ENCODE results near the gene RAB4B. TPM values are rescaled to one million over a fixed set of nuclear protein-coding genes. Genes with fewer than 3 reads are reported as not detected.

Gene RAB4B
- total RNA-seq, 1 experiment from 2014 or later = 29.7 TPM

DNA sequence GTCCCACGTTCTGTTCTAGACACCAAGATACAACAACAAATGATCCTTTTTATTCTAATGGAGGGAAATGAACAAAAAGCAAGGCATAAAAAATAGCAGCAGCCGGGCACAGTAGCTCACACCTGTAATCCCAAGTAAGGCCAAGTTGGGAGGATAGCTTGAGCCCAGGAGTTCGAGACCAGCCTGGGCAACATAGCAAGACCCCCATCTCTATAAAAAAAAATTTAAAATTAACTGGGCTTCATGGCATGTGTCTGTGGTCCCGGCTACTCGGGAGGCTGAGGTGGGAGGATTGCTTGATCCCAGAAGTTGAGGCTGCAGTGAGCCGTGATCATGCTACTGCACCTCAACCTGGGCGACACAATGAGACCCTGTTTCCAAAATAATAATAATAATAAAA, 1.7 kb upstream of the RAB4B start (continued):
- TF ChIP-seq, protein P1, sequence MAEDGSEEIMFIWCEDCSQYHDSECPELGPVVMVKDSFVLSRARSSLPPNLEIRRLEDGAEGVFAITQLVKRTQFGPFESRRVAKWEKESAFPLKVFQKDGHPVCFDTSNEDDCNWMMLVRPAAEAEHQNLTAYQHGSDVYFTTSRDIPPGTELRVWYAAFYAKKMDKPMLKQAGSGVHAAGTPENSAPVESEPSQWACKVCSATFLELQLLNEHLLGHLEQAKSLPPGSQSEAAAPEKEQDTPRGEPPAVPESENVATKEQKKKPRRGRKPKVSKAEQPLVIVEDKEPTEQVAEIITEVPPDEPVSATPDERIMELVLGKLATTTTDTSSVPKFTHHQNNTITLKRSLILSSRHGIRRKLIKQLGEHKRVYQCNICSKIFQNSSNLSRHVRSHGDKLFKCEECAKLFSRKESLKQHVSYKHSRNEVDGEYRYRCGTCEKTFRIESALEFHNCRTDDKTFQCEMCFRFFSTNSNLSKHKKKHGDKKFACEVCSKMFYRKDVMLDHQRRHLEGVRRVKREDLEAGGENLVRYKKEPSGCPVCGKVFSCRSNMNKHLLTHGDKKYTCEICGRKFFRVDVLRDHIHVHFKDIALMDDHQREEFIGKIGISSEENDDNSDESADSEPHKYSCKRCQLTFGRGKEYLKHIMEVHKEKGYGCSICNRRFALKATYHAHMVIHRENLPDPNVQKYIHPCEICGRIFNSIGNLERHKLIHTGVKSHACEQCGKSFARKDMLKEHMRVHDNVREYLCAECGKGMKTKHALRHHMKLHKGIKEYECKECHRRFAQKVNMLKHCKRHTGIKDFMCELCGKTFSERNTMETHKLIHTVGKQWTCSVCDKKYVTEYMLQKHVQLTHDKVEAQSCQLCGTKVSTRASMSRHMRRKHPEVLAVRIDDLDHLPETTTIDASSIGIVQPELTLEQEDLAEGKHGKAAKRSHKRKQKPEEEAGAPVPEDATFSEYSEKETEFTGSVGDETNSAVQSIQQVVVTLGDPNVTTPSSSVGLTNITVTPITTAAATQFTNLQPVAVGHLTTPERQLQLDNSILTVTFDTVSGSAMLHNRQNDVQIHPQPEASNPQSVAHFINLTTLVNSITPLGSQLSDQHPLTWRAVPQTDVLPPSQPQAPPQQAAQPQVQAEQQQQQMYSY (CRISPR knock-in tag; IDR thresholded peaks at IDR 0.05) = no peak
- TF ChIP-seq CTCF (IDR thresholded peaks at IDR 0.05) (no peak), SMAD4 (CRISPR knock-in tag; IDR thresholded peaks at IDR 0.05) (no peak), SMAD3 (CRISPR knock-in tag; IDR thresholded peaks at IDR 0.05; ENCODE audit: borderline replicate concordance) (no peak), CREM (CRISPR knock-in tag; IDR thresholded peaks at IDR 0.05) (no peak), PREB (CRISPR knock-in tag; IDR thresholded peaks at IDR 0.05; ENCODE audit: borderline replicate concordance) (no peak), NR3C1 (CRISPR knock-in tag; conservative IDR thresholded peaks at IDR 0.05; ENCODE audit: low read depth) (no peak), ATF1 (CRISPR knock-in tag; IDR thresholded peaks at IDR 0.05) (no peak), E2F4 (CRISPR knock-in tag; IDR thresholded peaks at IDR 0.05; ENCODE audit: borderline replicate concordance, low read depth) (no peak)
- TF ChIP-seq, protein P2, sequence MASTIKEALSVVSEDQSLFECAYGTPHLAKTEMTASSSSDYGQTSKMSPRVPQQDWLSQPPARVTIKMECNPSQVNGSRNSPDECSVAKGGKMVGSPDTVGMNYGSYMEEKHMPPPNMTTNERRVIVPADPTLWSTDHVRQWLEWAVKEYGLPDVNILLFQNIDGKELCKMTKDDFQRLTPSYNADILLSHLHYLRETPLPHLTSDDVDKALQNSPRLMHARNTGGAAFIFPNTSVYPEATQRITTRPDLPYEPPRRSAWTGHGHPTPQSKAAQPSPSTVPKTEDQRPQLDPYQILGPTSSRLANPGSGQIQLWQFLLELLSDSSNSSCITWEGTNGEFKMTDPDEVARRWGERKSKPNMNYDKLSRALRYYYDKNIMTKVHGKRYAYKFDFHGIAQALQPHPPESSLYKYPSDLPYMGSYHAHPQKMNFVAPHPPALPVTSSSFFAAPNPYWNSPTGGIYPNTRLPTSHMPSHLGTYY (CRISPR knock-in tag; IDR thresholded peaks at IDR 0.05) = no peak

DNA sequence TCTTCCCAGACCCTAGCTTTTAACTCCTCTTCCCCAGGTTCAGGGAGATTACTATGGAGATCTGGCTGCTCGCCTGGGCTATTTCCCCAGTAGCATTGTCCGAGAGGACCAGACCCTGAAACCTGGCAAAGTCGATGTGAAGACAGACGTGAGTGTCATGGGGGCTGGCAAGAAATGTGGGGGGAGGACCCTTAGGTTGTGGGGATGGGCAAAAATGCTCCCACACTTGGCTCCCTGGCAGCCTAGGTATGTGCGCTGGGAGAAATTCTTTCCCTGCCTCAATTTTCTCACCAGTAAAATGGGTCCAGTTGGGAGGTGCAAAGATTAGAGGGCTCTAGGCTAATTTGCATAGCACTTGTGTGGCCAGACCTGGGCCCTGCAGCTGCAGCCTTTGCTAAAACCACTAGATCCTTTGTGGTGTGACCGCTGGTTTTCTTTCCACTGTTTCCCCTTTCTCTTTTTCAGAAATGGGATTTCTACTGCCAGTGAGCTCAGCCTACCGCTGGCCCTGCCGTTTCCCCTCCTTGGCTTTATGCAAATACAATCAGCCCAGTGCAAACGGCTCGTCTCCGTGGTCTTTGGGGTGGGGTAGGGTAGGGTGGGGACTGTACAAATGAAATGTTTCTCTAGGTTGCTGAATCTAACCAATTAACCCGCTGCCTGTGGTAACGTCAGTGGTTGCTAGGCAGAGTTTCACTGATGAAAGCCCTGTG, 959 bp upstream of the RAB4B start:
- CTCF ChIA-PET = interaction anchor here (0.7 to 4.7 kb wide), 19 partner anchors 17 to 545 kb away, joined by 3 to 76 read pairs (median 4); partner anchors contain the start of genes COQ8B, EGLN2 and ITPKC
- H3K9me3 Mint-ChIP-seq = peaks cover under 1% of the 10 kb centered on the region

More for the DNA sequence above, 959 bp upstream of the RAB4B start:
- Mint-ChIP-seq H3K27ac (peak overlapping the region; percentile 97), H3K4me3 (peak overlapping the region; percentile 76), H3K36me3 (0 out of 2 replicates have a peak, but pooled peaks cover 1% of the 10 kb centered on the region), H3K27me3 (ENCODE audit: low read depth) (no peaks in the 10 kb centered on the region), H3K4me1 (peaks cover 27% of the 10 kb centered on the region)
- DNase-seq (ENCODE audit: low spot score) (peak; percentile 91), ATAC-seq (peak; percentile 45)
- POLR2A ChIA-PET = interaction anchor here (0.5 to 3.2 kb wide), 17 partner anchors 9 to 587 kb away, joined by 3 to 48 read pairs (median 5); partner anchors contain the start of genes ACTMAP, B9D2, COQ8B and EGLN2
- TF ChIP-seq EMX1 (CRISPR knock-in tag; IDR thresholded peaks at IDR 0.05) (no peak), GTF2I (CRISPR knock-in tag; conservative IDR thresholded peaks at IDR 0.05) (peak; percentile 99), NFYB (CRISPR knock-in tag; conservative IDR thresholded peaks at IDR 0.05; ENCODE audit: low read depth) (0 out of 2 replicates have a peak, but pooled peaks have one; percentile 30), CREM (CRISPR knock-in tag; IDR thresholded peaks at IDR 0.05) (0 out of 2 replicates have a peak, but pooled peaks have one; percentile 78)
- TF ChIP-seq, protein P3, sequence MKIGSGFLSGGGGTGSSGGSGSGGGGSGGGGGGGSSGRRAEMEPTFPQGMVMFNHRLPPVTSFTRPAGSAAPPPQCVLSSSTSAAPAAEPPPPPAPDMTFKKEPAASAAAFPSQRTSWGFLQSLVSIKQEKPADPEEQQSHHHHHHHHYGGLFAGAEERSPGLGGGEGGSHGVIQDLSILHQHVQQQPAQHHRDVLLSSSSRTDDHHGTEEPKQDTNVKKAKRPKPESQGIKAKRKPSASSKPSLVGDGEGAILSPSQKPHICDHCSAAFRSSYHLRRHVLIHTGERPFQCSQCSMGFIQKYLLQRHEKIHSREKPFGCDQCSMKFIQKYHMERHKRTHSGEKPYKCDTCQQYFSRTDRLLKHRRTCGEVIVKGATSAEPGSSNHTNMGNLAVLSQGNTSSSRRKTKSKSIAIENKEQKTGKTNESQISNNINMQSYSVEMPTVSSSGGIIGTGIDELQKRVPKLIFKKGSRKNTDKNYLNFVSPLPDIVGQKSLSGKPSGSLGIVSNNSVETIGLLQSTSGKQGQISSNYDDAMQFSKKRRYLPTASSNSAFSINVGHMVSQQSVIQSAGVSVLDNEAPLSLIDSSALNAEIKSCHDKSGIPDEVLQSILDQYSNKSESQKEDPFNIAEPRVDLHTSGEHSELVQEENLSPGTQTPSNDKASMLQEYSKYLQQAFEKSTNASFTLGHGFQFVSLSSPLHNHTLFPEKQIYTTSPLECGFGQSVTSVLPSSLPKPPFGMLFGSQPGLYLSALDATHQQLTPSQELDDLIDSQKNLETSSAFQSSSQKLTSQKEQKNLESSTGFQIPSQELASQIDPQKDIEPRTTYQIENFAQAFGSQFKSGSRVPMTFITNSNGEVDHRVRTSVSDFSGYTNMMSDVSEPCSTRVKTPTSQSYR (CRISPR knock-in tag; IDR thresholded peaks at IDR 0.05) = no peak
